Measurements from ENCODE around the gene SNAP29.
"Not testable (repeated sequence)": the region's sequence is repeated elsewhere in the genome, so short reads cannot be mapped to it uniquely, and the experiment has no call there.

SNAP29 gene

GRCh38 chr22:20930435-20930834, 71.6 kb downstream of the SNAP29 start:
- not testable (repeated sequence) for DNase-seq (ENCODE audit: low read depth in 2 of 2)

- DNase-seq (ENCODE audit: low read depth in 2 of 2) = no peak
Observed at GRCh38 chr22:20931126-20931654, 72.4 kb downstream of the SNAP29 start.

- DNase-seq (ENCODE audit: low read depth in 2 of 2) = no peak
Observed at GRCh38 chr22:20933910-20934309, 75.1 kb downstream of the SNAP29 start.

GRCh38 chr22:20935049-20935448, 76.2 kb downstream of the SNAP29 start:
- not testable (repeated sequence) for DNase-seq (ENCODE audit: low read depth in 2 of 2)

GRCh38 chr22:20935780-20936539, 77.2 kb downstream of the SNAP29 start:
- DNase-seq (ENCODE audit: low read depth in 2 of 2) = not testable (repeated sequence)

GRCh38 chr22:20937031-20937793, 78.4 kb downstream of the SNAP29 start:
- DNase-seq (ENCODE audit: low read depth in 2 of 2) = no peak

GRCh38 chr22:20937794-20938671, 79.2 kb downstream of the SNAP29 start:
- DNase-seq (ENCODE audit: low read depth in 2 of 2) = no peak

- DNase-seq (ENCODE audit: low read depth in 2 of 2) = not testable (repeated sequence)
Observed at GRCh38 chr22:20939457-20940185, 80.8 kb downstream of the SNAP29 start.

- no peak for DNase-seq (ENCODE audit: low read depth in 2 of 2)
Observed at GRCh38 chr22:20940186-20940651, 81.4 kb downstream of the SNAP29 start.
